CD4-positive, alpha-beta T cell treated with Interleukin-17A for 1 hour (primary cell): Measurements from ENCODE around the gene GPRC5B.

Source experiments
- DNase-seq: peaks from one replicate; pipeline ENCODE4 v3.0.0-alpha.2; 2020

Gene GPRC5B

GRCh38 chr16:19809121-19809635 is 75.5 kb downstream of the GPRC5B start:
- DNase-seq, result no peak

- no peak for DNase-seq
These were observed 76.5 kb downstream of the GPRC5B start for GRCh38 chr16:19808061-19808641.
